HEK293 (cell line): ENCODE results near the gene THYN1.

ENCODE experiments used
- EGR2 ChIP-seq: fragments of 450-650 bp; formaldehyde crosslinking; IDR thresholded peaks from 2 replicates; pipeline ENCODE4 v1.5.1; 2016; ENCODE audit warnings: low read depth, missing biosample characterization, missing genetic modification characterization
- GLI4 ChIP-seq: fragments of 450-650 bp; formaldehyde crosslinking; IDR thresholded peaks from 2 replicates; pipeline ENCODE4 v1.5.1; 2016; ENCODE audit warnings: missing biosample characterization, missing genetic modification characterization
- GLIS2 ChIP-seq: fragments of 450-650 bp; formaldehyde crosslinking; IDR thresholded peaks from 2 replicates; pipeline ENCODE4 v1.5.1; 2016; ENCODE audit warnings: missing biosample characterization, missing genetic modification characterization
- KLF7 ChIP-seq: fragments of 450-650 bp; formaldehyde crosslinking; IDR thresholded peaks from 2 replicates; pipeline ENCODE4 v1.5.1; 2016; ENCODE audit warnings: missing biosample characterization, missing genetic modification characterization, borderline replicate concordance
- MEIS1 ChIP-seq: sonication (generic); formaldehyde crosslinking; IDR thresholded peaks from 2 replicates; pipeline ENCODE4 v1.8.1; 2022; ENCODE audit warnings: missing genetic modification reagents, mild to moderate bottlenecking, borderline replicate concordance
- OSR2 ChIP-seq: fragments of 450-650 bp; formaldehyde crosslinking; IDR thresholded peaks from 2 replicates; pipeline ENCODE4 v1.5.1; 2016; ENCODE audit warnings: missing biosample characterization, missing genetic modification characterization
- SP2 ChIP-seq: fragments of 450-650 bp; formaldehyde crosslinking; IDR thresholded peaks from 2 replicates; pipeline ENCODE4 v1.5.1; 2016; ENCODE audit warnings: missing biosample characterization, missing genetic modification characterization
- SP7 ChIP-seq: fragments of 450-650 bp; formaldehyde crosslinking; IDR thresholded peaks from 2 replicates; pipeline ENCODE4 v1.5.1; 2016; ENCODE audit warnings: missing biosample characterization, missing genetic modification characterization
- TCF7L2 ChIP-seq: IDR thresholded peaks from 2 replicates; pipeline ENCODE4 v1.6.1; 2011; ENCODE audit warnings: low read depth, mild to moderate bottlenecking, inconsistent platforms, low read length, moderate library complexity, borderline replicate concordance
- ZFHX2 ChIP-seq: fragments of 450-650 bp; formaldehyde crosslinking; conservative IDR thresholded peaks from 2 replicates; pipeline ENCODE4 v1.5.1; 2016; ENCODE audit warnings: missing biosample characterization, missing genetic modification characterization
- ZNF2 ChIP-seq: fragments of 450-650 bp; formaldehyde crosslinking; IDR thresholded peaks from 2 replicates; pipeline ENCODE4 v1.5.1; 2016; ENCODE audit warnings: missing biosample characterization, missing genetic modification characterization
- ZNF214 ChIP-seq: fragments of 450-650 bp; formaldehyde crosslinking; IDR thresholded peaks from 2 replicates; pipeline ENCODE4 v1.5.1; 2017; ENCODE audit warnings: missing biosample characterization, mild to moderate bottlenecking, missing genetic modification characterization, borderline replicate concordance
- ZNF23 ChIP-seq: fragments of 450-650 bp; formaldehyde crosslinking; IDR thresholded peaks from 2 replicates; pipeline ENCODE4 v1.5.1; 2016; ENCODE audit warnings: missing biosample characterization, missing genetic modification characterization, borderline replicate concordance
- ZNF266 ChIP-seq: fragments of 450-650 bp; formaldehyde crosslinking; IDR thresholded peaks from 2 replicates; pipeline ENCODE4 v1.5.1; 2016; ENCODE audit warnings: missing biosample characterization, missing genetic modification characterization, low read depth
- ZNF354C ChIP-seq: fragments of 450-650 bp; formaldehyde crosslinking; IDR thresholded peaks from 2 replicates; pipeline ENCODE4 v1.5.1; 2016; ENCODE audit warnings: missing biosample characterization, missing genetic modification characterization, low read depth, borderline replicate concordance
- ZNF37A ChIP-seq: fragments of 450-650 bp; IDR thresholded peaks from 2 replicates; pipeline ENCODE4 v1.5.1; 2018; ENCODE audit warnings: missing biosample characterization, missing genetic modification characterization
- ZNF514 ChIP-seq: fragments of 450-650 bp; formaldehyde crosslinking; IDR thresholded peaks from 2 replicates; pipeline ENCODE4 v1.5.1; 2016; ENCODE audit warnings: missing biosample characterization, missing genetic modification characterization
- ZNF548 ChIP-seq: fragments of 450-650 bp; formaldehyde crosslinking; IDR thresholded peaks from 2 replicates; pipeline ENCODE4 v1.5.1; 2016; ENCODE audit warnings: missing biosample characterization, missing genetic modification characterization
- ZNF555 ChIP-seq: fragments of 450-650 bp; formaldehyde crosslinking; conservative IDR thresholded peaks from 2 replicates; pipeline ENCODE4 v1.5.1; 2017; ENCODE audit warnings: missing biosample characterization, mild to moderate bottlenecking, missing genetic modification characterization, inconsistent platforms
- ZNF571 ChIP-seq: fragments of 450-650 bp; formaldehyde crosslinking; IDR thresholded peaks from 2 replicates; pipeline ENCODE4 v1.5.0; 2017; ENCODE audit warnings: missing biosample characterization, missing genetic modification characterization
- ZNF629 ChIP-seq: fragments of 450-650 bp; formaldehyde crosslinking; IDR thresholded peaks from 2 replicates; pipeline ENCODE4 v1.5.1; 2017; ENCODE audit warnings: missing biosample characterization, missing genetic modification characterization
- ZNF658 ChIP-seq: fragments of 450-650 bp; formaldehyde crosslinking; IDR thresholded peaks from 2 replicates; pipeline ENCODE4; 2016; ENCODE audit warnings: missing biosample characterization, missing genetic modification characterization
- ZNF768 ChIP-seq: fragments of 450-650 bp; formaldehyde crosslinking; IDR thresholded peaks from 2 replicates; pipeline ENCODE4 v1.5.1; 2018; ENCODE audit warnings: missing biosample characterization, mild to moderate bottlenecking, missing genetic modification characterization
- ZNF837 ChIP-seq: fragments of 450-650 bp; formaldehyde crosslinking; IDR thresholded peaks from 2 replicates; pipeline ENCODE4 v1.5.1; 2016; ENCODE audit warnings: missing biosample characterization, missing genetic modification characterization
- ZSCAN5A ChIP-seq: fragments of 450-650 bp; formaldehyde crosslinking; IDR thresholded peaks from 2 replicates; pipeline ENCODE4 v1.5.1; 2016; ENCODE audit warnings: missing biosample characterization, missing genetic modification characterization
- TF ChIP-seq, protein P1 (sequence below): fragments of 450-650 bp; formaldehyde crosslinking; IDR thresholded peaks from 2 replicates; pipeline ENCODE4 v1.5.1; 2016; ENCODE audit warnings: missing biosample characterization, missing genetic modification characterization, borderline replicate concordance
- TF ChIP-seq, protein P2 (sequence below): fragments of 450-650 bp; formaldehyde crosslinking; IDR thresholded peaks from 2 replicates; pipeline ENCODE4 v1.5.1; 2017; ENCODE audit warnings: missing biosample characterization, mild to moderate bottlenecking, missing genetic modification characterization, moderate library complexity
- TF ChIP-seq, protein P3 (sequence below): fragments of 450-650 bp; formaldehyde crosslinking; IDR thresholded peaks from 2 replicates; pipeline ENCODE4 v1.5.1; 2016; ENCODE audit warnings: missing biosample characterization, missing genetic modification characterization
- TF ChIP-seq, protein P4 (sequence below): fragments of 450-650 bp; formaldehyde crosslinking; IDR thresholded peaks from 2 replicates; pipeline ENCODE4 v1.5.1; 2016; ENCODE audit warnings: missing biosample characterization, missing genetic modification characterization

The THYN1 gene

GRCh38 chr11:134224710-134225664, 28.2 kb downstream of the THYN1 start (continued):
- TF ChIP-seq, protein P1, sequence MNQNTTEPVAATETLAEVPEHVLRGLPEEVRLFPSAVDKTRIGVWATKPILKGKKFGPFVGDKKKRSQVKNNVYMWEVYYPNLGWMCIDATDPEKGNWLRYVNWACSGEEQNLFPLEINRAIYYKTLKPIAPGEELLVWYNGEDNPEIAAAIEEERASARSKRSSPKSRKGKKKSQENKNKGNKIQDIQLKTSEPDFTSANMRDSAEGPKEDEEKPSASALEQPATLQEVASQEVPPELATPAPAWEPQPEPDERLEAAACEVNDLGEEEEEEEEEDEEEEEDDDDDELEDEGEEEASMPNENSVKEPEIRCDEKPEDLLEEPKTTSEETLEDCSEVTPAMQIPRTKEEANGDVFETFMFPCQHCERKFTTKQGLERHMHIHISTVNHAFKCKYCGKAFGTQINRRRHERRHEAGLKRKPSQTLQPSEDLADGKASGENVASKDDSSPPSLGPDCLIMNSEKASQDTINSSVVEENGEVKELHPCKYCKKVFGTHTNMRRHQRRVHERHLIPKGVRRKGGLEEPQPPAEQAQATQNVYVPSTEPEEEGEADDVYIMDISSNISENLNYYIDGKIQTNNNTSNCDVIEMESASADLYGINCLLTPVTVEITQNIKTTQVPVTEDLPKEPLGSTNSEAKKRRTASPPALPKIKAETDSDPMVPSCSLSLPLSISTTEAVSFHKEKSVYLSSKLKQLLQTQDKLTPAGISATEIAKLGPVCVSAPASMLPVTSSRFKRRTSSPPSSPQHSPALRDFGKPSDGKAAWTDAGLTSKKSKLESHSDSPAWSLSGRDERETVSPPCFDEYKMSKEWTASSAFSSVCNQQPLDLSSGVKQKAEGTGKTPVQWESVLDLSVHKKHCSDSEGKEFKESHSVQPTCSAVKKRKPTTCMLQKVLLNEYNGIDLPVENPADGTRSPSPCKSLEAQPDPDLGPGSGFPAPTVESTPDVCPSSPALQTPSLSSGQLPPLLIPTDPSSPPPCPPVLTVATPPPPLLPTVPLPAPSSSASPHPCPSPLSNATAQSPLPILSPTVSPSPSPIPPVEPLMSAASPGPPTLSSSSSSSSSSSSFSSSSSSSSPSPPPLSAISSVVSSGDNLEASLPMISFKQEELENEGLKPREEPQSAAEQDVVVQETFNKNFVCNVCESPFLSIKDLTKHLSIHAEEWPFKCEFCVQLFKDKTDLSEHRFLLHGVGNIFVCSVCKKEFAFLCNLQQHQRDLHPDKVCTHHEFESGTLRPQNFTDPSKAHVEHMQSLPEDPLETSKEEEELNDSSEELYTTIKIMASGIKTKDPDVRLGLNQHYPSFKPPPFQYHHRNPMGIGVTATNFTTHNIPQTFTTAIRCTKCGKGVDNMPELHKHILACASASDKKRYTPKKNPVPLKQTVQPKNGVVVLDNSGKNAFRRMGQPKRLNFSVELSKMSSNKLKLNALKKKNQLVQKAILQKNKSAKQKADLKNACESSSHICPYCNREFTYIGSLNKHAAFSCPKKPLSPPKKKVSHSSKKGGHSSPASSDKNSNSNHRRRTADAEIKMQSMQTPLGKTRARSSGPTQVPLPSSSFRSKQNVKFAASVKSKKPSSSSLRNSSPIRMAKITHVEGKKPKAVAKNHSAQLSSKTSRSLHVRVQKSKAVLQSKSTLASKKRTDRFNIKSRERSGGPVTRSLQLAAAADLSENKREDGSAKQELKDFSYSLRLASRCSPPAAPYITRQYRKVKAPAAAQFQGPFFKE (tag by site-specific recombination), result no peak
- TF ChIP-seq, protein P2, sequence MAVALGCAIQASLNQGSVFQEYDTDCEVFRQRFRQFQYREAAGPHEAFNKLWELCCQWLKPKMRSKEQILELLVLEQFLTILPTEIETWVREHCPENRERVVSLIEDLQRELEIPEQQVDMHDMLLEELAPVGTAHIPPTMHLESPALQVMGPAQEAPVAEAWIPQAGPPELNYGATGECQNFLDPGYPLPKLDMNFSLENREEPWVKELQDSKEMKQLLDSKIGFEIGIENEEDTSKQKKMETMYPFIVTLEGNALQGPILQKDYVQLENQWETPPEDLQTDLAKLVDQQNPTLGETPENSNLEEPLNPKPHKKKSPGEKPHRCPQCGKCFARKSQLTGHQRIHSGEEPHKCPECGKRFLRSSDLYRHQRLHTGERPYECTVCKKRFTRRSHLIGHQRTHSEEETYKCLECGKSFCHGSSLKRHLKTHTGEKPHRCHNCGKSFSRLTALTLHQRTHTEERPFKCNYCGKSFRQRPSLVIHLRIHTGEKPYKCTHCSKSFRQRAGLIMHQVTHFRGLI (tag by site-specific recombination), result no peak
- TF ChIP-seq ZNF629 (tag by site-specific recombination) (no peak), MEIS1 (CRISPR knock-in tag) (no peak), EGR2 (tag by site-specific recombination) (peak; percentile 74), ZNF514 (tag by site-specific recombination) (no peak), ZNF768 (tag by site-specific recombination) (no peak), ZNF837 (tag by site-specific recombination) (no peak), ZNF266 (tag by site-specific recombination) (no peak), SP2 (tag by site-specific recombination) (peak; percentile 72), ZNF2 (tag by site-specific recombination) (no peak), OSR2 (tag by site-specific recombination) (no peak), ZNF354C (tag by site-specific recombination) (no peak), ZNF548 (tag by site-specific recombination) (no peak), SP7 (tag by site-specific recombination) (no peak; the same call in 1 of the 2 replicates), ZNF214 (tag by site-specific recombination) (no peak), ZNF571 (tag by site-specific recombination) (no peak), GLIS2 (tag by site-specific recombination) (peak; percentile 39; the same call in 1 of the 2 replicates), ZNF658 (tag by site-specific recombination) (no peak), TCF7L2 (no peak), GLI4 (no peak), ZNF555 (tag by site-specific recombination) (no peak), ZNF37A (no peak), ZNF23 (no peak), KLF7 (tag by site-specific recombination) (no peak), ZFHX2 (tag by site-specific recombination) (peak; percentile 70), ZSCAN5A (tag by site-specific recombination) (no peak)
- TF ChIP-seq, protein P3, sequence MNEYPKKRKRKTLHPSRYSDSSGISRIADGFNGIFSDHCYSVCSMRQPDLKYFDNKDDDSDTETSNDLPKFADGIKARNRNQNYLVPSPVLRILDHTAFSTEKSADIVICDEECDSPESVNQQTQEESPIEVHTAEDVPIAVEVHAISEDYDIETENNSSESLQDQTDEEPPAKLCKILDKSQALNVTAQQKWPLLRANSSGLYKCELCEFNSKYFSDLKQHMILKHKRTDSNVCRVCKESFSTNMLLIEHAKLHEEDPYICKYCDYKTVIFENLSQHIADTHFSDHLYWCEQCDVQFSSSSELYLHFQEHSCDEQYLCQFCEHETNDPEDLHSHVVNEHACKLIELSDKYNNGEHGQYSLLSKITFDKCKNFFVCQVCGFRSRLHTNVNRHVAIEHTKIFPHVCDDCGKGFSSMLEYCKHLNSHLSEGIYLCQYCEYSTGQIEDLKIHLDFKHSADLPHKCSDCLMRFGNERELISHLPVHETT (tag by site-specific recombination), result no peak
- TF ChIP-seq, protein P4, sequence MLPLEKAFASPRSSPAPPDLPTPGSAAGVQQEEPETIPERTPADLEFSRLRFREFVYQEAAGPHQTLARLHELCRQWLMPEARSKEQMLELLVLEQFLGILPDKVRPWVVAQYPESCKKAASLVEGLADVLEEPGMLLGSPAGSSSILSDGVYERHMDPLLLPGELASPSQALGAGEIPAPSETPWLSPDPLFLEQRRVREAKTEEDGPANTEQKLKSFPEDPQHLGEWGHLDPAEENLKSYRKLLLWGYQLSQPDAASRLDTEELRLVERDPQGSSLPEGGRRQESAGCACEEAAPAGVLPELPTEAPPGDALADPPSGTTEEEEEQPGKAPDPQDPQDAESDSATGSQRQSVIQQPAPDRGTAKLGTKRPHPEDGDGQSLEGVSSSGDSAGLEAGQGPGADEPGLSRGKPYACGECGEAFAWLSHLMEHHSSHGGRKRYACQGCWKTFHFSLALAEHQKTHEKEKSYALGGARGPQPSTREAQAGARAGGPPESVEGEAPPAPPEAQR (tag by site-specific recombination), result no peak
